IMR-90 (cell line): ENCODE results near the gene CCN6. TPM values are rescaled to one million over a fixed set of nuclear protein-coding genes. Genes with fewer than 3 reads are reported as not detected.

Experiments used
- ATAC-seq: fragments of 200-7000 bp; cut with Tn5 transposase; 2 replicates; pipeline ENCODE4 v1.9.1; 2020; ENCODE audit warnings: low read depth, mild to moderate bottlenecking, moderate library complexity
- BruUV-seq: library from RNA; stranded (reverse); fragments of 400-500 nt; replicated peaks from 2 replicates; lab custom pipeline; 2021; lab: Mats Ljungman, UMichigan
- CTCF ChIA-PET: fragments of 300-600 bp; formaldehyde crosslinking; extraction: SDS; loops from one replicate; lab custom pipeline; 2021; ENCODE audit warnings: antibody characterized with exemption; lab: Yijun Ruan, JAX
- POLR2A ChIA-PET: fragments of 300-600 bp; sonication (Branson Sonifier 250); formaldehyde crosslinking; loops from one replicate; lab custom pipeline; 2022; ENCODE audit warnings: antibody characterized with exemption; ENCODE audit not compliant: unreplicated experiment; lab: Charles Lee
- DNase-seq: peaks from one replicate; pipeline ENCODE4 v3.0.0; 2013
- H2AFZ ChIP-seq: replicated peaks from 2 replicates; pipeline ENCODE3; 2013; ENCODE audit warnings: low read length, mild to moderate bottlenecking; ENCODE audit not compliant: poor library complexity
- H2AK5ac ChIP-seq: 2 replicates; pipeline ENCODE4 v1.6.1; 2013; ENCODE audit warnings: low read depth, low read length, inconsistent platforms
- H2AK9ac ChIP-seq: replicated peaks from 2 replicates; pipeline ENCODE3; 2013; ENCODE audit warnings: mild to moderate bottlenecking, low read depth, low read length, moderate library complexity; ENCODE audit not compliant: poor library complexity
- H2BK120ac ChIP-seq: 2 replicates; pipeline ENCODE4 v1.6.1; 2013; ENCODE audit warnings: low read depth, low read length, inconsistent platforms
- H2BK15ac ChIP-seq: 3 replicates; pipeline ENCODE4 v1.6.1; 2013; ENCODE audit warnings: low read depth, low read length, inconsistent platforms
- H2BK20ac ChIP-seq: 2 replicates; pipeline ENCODE4 v1.6.1; 2013; ENCODE audit warnings: low read depth, mild to moderate bottlenecking, inconsistent platforms, low read length, moderate library complexity
- H2BK5ac ChIP-seq: 2 replicates; pipeline ENCODE4 v1.6.1; 2013; ENCODE audit warnings: mild to moderate bottlenecking, low read depth, low read length, inconsistent platforms; ENCODE audit not compliant: poor library complexity, severe bottlenecking
- H3K14ac ChIP-seq: replicated peaks from 2 replicates; pipeline ENCODE4 v1.6.1; 2013; ENCODE audit warnings: low read depth, low read length, inconsistent platforms
- H3K18ac ChIP-seq: 2 replicates; pipeline ENCODE4 v1.6.1; 2013; ENCODE audit warnings: low read depth, low read length, control low read depth
- H3K23ac ChIP-seq: 2 replicates; pipeline ENCODE4 v1.6.1; 2013; ENCODE audit warnings: low read depth, low read length, inconsistent platforms
- H3K27ac ChIP-seq: 2 replicates; pipeline ENCODE4 v1.5.1; 2013; ENCODE audit warnings: mild to moderate bottlenecking, control low read depth, low read length; ENCODE audit not compliant: insufficient read depth
- H3K27me3 ChIP-seq: 2 replicates; pipeline ENCODE4 v1.6.1; 2013; ENCODE audit warnings: low read length; ENCODE audit not compliant: control insufficient read depth, insufficient read depth
- H3K36me3 ChIP-seq: 2 replicates; pipeline ENCODE4 v1.6.1; 2013; ENCODE audit warnings: low read length, mixed read lengths; ENCODE audit not compliant: control insufficient read depth, insufficient read depth
- H3K4ac ChIP-seq: 2 replicates; pipeline ENCODE4 v1.6.1; 2013; ENCODE audit warnings: low read depth, low read length, inconsistent platforms
- H3K4me1 ChIP-seq: 2 replicates; pipeline ENCODE4 v1.6.1; 2013; ENCODE audit warnings: low read length, mixed read lengths; ENCODE audit not compliant: control insufficient read depth, insufficient read depth
- H3K4me2 ChIP-seq: 2 replicates; pipeline ENCODE4 v1.6.1; 2013; ENCODE audit warnings: low read depth, mild to moderate bottlenecking, control low read depth, low read length, moderate library complexity
- H3K4me3 ChIP-seq: 2 replicates; pipeline ENCODE4 v1.5.1; 2013; ENCODE audit warnings: low read depth, mild to moderate bottlenecking, control low read depth, low read length, moderate library complexity; ENCODE audit not compliant: insufficient read depth
- H3K56ac ChIP-seq: 2 replicates; pipeline ENCODE4 v1.6.1; 2013; ENCODE audit warnings: low read length, inconsistent platforms; ENCODE audit not compliant: insufficient read depth; ENCODE audit errors: extremely low read depth
- H3K79me1 ChIP-seq, 2 experiments: 2 replicates each; pipeline ENCODE4 v1.6.1; 2013; ENCODE audit warnings: low read length in 2 of 2, inconsistent platforms in 1 of 2, low read depth in 1 of 2
- H3K9ac ChIP-seq: 2 replicates; pipeline ENCODE4 v1.6.1; 2013; ENCODE audit warnings: low read depth, low read length, control low read depth
- H3K9me1 ChIP-seq: 2 replicates; pipeline ENCODE4 v1.6.1; 2013; ENCODE audit warnings: low read length, inconsistent platforms; ENCODE audit not compliant: insufficient read depth
- H3K9me3 ChIP-seq: 2 replicates; pipeline ENCODE4 v1.6.1; 2013; ENCODE audit warnings: low read length; ENCODE audit not compliant: control insufficient read depth, insufficient read depth
- H4K20me1 ChIP-seq: 2 replicates; pipeline ENCODE4 v1.6.1; 2013; ENCODE audit warnings: low read length, inconsistent platforms; ENCODE audit not compliant: insufficient read depth
- H4K5ac ChIP-seq: 2 replicates; pipeline ENCODE4 v1.6.1; 2013; ENCODE audit warnings: mild to moderate bottlenecking, low read depth, low read length, control low read depth
- H4K8ac ChIP-seq, 2 experiments: 2 replicates each; pipeline ENCODE4 v1.6.1; 2013; ENCODE audit warnings: low read depth in 2 of 2, low read length in 2 of 2, control low read depth in 1 of 2, inconsistent platforms in 1 of 2
- H4K91ac ChIP-seq: 2 replicates; pipeline ENCODE4 v1.6.1; 2013; ENCODE audit warnings: low read depth, low read length, inconsistent platforms; ENCODE audit not compliant: insufficient read depth
- CEBPB ChIP-seq: IDR thresholded peaks from 2 replicates; pipeline ENCODE4 v1.6.1; 2012; ENCODE audit warnings: low read depth, low read length, improper control_type of control experiment
- CHD1 ChIP-seq: IDR thresholded peaks from 2 replicates; pipeline ENCODE4 v1.6.1; 2012; ENCODE audit warnings: low read depth, low read length, improper control_type of control experiment
- CTCF ChIP-seq: conservative IDR thresholded peaks from 2 replicates; pipeline ENCODE4 v1.5.1; 2012; ENCODE audit warnings: mild to moderate bottlenecking, low read depth, low read length, improper control_type of control experiment
- MXI1 ChIP-seq: IDR thresholded peaks from 2 replicates; pipeline ENCODE4 v1.6.1; 2012; ENCODE audit warnings: low read depth, mild to moderate bottlenecking, low read length, moderate library complexity, borderline replicate concordance
- NFE2L2 ChIP-seq: fragments of 150-350 bp; IDR thresholded peaks from 2 replicates; pipeline ENCODE4 v1.6.1; 2016; ENCODE audit warnings: low read depth, mild to moderate bottlenecking, low read length
- POLR2A ChIP-seq: IDR thresholded peaks from 2 replicates; pipeline ENCODE4 v1.6.1; 2012; ENCODE audit warnings: mild to moderate bottlenecking, low read depth, low read length
- RAD21 ChIP-seq: IDR thresholded peaks from 2 replicates; pipeline ENCODE4 v1.6.1; 2012; ENCODE audit warnings: low read length, improper control_type of control experiment
- RCOR1 ChIP-seq: IDR thresholded peaks from 2 replicates; pipeline ENCODE4 v1.6.1; 2012; ENCODE audit warnings: mild to moderate bottlenecking, low read length, improper control_type of control experiment; ENCODE audit not compliant: insufficient replicate concordance
- RFX5 ChIP-seq: IDR thresholded peaks from 2 replicates; pipeline ENCODE4 v1.8.0; 2012; ENCODE audit warnings: low read depth, mild to moderate bottlenecking, low read length, moderate library complexity
- WGBS, 2 experiments: methylation state at CpG; one replicate each; pipeline versions ENCODE4 v1.1.5 to v1.1.7; 2013; ENCODE audit warnings: missing lambda C conversion rate in 2 of 2; ENCODE audit not compliant: insufficient read length in 1 of 2; ENCODE audit errors: extremely low coverage in 2 of 2; 5-methylcytosine and 5-hydroxymethylcytosine counted together
- dilution Hi-C: fragments of 300-500 bp; cut with HindIII; formaldehyde crosslinking; loops from one replicate; pipeline ENCODE4 v1.14.3; 2018; ENCODE audit warnings: low sequenced_read_pairs; ENCODE audit not compliant: unreplicated experiment
- in situ Hi-C: fragments of 300-500 bp; cut with MboI; formaldehyde crosslinking; loops from 3 replicates; pipeline ENCODE4 v1.14.3; 2019; ENCODE audit warnings: low sequenced_read_pairs, inconsistent platforms, mixed read lengths
- intact Hi-C: fragments of 100-400 bp; cut with micrococcal nuclease; formaldehyde crosslinking; loops from 2 replicates; pipeline ENCODE4 v1.10.0; 2022
- polyA plus RNA-seq, 3 experiments: library from polyadenylated mRNA; depleted of rRNA; stranded (reverse); fragments of >200 nt; gene quantifications; 2 replicates each; pipeline ENCODE4 v1.2.3, GENCODE V29; 2012; ENCODE audit warnings: low replicate concordance in 1 of 3
- total RNA-seq: library from RNA; depleted of rRNA; stranded (reverse); fragments of >200 nt; gene quantifications from 2 replicates; pipeline ENCODE4 v1.2.3, GENCODE V29; 2012

CCN6 gene
- total and polyA plus RNA-seq, 2 of the 4 experiments (the other 2 are of a cell fraction) = not detected

GRCh38 chr6:112030206-112030960, 23.5 kb upstream of the CCN6 start:
- no peak overlapping the region for H2BK120ac ChIP-seq
- H3K56ac ChIP-seq = no peak overlapping the region
- dilution Hi-C loops = no loop called here
- 0 out of 2 replicates have a peak, but pooled peaks cover 3% of the 10 kb centered on the region for H3K9me1 ChIP-seq
- H2BK5ac ChIP-seq = no peak overlapping the region
- no peak overlapping the region for H2BK20ac ChIP-seq
- no peaks in the 10 kb centered on the region for H3K79me1 ChIP-seq
- no peak overlapping the region for H3K9ac ChIP-seq
- no peak overlapping the region for H4K91ac ChIP-seq
- H3K27me3 ChIP-seq = peaks cover 15% of the 10 kb centered on the region
- no peak overlapping the region for H2AFZ ChIP-seq
- H4K8ac ChIP-seq = no peak overlapping the region
- no peak overlapping the region for H2AK5ac ChIP-seq
- 100% methylated on average over 2 of the region's 7 CpGs; no CpG with 5 or more reads in 1 of the 2 experiments for WGBS, 2 experiments
- H3K4me2 ChIP-seq = no peak overlapping the region
- no peaks in the 10 kb centered on the region for H3K4me1 ChIP-seq
- H3K18ac ChIP-seq = no peak overlapping the region
- H3K4ac ChIP-seq = no peak overlapping the region
- H3K36me3 ChIP-seq = no peaks in the 10 kb centered on the region
- H3K9me3 ChIP-seq = no peaks in the 10 kb centered on the region
- TF ChIP-seq NFE2L2 (no peak), RFX5 (no peak), CHD1 (no peak), CEBPB (no peak), RAD21 (no peak), CTCF (no peak), RCOR1 (no peak), POLR2A (no peak), MXI1 (no peak)
- no peak overlapping the region for H3K27ac ChIP-seq
- H4K5ac ChIP-seq = no peak overlapping the region
- CTCF ChIA-PET = no interaction called here
- H2BK15ac ChIP-seq = no peak overlapping the region
- H4K20me1 ChIP-seq = no peaks in the 10 kb centered on the region
- ATAC-seq (no peak), DNase-seq (no peak)
- no peak overlapping the region for H3K4me3 ChIP-seq
- in situ Hi-C loops = loop anchor here (25.0 kb wide), 2 partner anchors 668 to 993 kb away; no protein-coding TSS in a partner anchor
- intact Hi-C loops = no loop called here
- BruUV-seq = no TSS peak
- no peak overlapping the region for H3K23ac ChIP-seq
- H3K14ac ChIP-seq = no peak overlapping the region
- H2AK9ac ChIP-seq = no peak overlapping the region
- POLR2A ChIA-PET = no interaction called here
